GM23248 (cell line): ENCODE results near the gene CAPN2.

Experiments used
- EZH2 ChIP-seq: fragments of 200-600 bp; sonication (generic); IDR thresholded peaks from 2 replicates; pipeline ENCODE4 v1.6.1; 2018; ENCODE audit warnings: antibody characterized with exemption, mild to moderate bottlenecking; ENCODE audit not compliant: insufficient read depth, poor library complexity, severe bottlenecking
- EZH2phosphoT487 ChIP-seq: fragments of 200-600 bp; sonication (generic); IDR thresholded peaks from 2 replicates; pipeline ENCODE4 v1.6.1; 2018; ENCODE audit warnings: antibody characterized with exemption, moderate library complexity, mild to moderate bottlenecking, low read depth; ENCODE audit not compliant: insufficient read depth

DNA sequence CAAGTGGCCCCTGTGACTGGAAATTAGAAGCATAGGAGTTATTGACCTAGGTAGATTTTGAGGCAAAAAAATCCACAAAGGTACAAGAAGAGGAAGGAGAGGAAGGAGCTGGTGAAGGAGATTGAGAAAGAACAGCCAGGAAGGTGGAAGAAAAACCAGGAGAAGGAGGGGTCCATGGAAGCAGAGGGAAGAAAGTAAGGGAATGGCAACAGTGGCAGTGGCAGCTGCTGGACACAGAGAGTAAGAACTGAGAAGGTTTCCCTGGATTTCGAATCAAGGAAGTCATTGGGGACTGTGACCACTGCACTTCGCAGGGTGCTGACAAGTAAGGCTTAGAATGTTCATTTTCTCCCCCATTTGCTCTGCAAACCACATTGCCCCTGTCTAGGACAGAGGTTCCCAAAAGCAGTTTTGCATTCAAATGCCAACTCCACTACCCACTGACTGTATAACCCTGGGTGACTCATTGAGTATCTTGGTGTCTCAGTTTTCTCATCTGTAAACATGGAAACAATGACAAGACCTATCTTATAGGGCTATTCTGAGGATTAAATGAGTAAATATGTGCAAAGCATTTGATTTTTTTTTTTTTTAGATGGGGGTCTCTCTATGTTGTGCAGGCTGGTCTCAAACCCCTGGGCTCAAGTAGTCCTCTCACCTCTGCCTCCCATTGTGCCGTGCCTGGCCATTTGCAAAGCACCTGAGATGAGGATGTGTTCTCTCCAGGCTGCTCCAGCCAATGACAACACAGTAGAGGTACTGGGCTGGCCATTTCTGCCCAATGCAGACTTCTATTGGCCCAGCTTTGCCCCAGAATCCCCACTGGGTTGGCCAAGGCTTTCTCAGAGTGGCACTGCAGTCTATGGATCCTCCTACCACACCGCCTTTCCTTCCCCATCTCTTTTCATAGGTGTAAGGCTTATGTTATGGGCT is 9.3 kb upstream of the CAPN2 start:
- TF ChIP-seq EZH2phosphoT487 = no peak
- no peak for TF ChIP-seq EZH2
